GM12873 (cell line): ENCODE measurements around the gene LRRC8D.

Source experiments
- TF ChIP-seq, protein P1 (sequence below): IDR thresholded peaks from 2 replicates; pipeline ENCODE4 v1.5.1; 2012; ENCODE audit warnings: low read depth, mild to moderate bottlenecking, moderate library complexity, low read length, control low read depth; ENCODE audit not compliant: insufficient read depth; ENCODE audit errors: missing control alignments

LRRC8D gene

DNA sequence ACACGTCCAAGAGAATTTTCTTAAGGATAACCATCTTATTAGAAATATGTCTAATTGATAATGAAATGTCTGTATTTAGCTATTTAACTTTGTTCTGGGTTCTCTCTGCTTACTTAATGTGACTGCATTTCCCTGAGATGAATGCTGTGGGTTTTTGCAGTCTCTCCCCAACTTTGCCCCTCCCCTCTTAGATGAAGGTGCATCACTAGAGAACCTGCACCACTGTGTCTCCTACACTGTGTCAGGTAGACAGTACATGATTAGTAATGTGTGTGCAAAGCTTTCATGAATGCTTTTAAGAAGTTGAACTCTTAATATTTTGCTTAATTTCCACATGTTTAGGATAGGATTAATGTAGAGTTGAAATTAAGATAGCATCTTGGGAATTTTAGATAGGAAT lies 51.7 kb downstream of the LRRC8D start:
- TF ChIP-seq, protein P1, sequence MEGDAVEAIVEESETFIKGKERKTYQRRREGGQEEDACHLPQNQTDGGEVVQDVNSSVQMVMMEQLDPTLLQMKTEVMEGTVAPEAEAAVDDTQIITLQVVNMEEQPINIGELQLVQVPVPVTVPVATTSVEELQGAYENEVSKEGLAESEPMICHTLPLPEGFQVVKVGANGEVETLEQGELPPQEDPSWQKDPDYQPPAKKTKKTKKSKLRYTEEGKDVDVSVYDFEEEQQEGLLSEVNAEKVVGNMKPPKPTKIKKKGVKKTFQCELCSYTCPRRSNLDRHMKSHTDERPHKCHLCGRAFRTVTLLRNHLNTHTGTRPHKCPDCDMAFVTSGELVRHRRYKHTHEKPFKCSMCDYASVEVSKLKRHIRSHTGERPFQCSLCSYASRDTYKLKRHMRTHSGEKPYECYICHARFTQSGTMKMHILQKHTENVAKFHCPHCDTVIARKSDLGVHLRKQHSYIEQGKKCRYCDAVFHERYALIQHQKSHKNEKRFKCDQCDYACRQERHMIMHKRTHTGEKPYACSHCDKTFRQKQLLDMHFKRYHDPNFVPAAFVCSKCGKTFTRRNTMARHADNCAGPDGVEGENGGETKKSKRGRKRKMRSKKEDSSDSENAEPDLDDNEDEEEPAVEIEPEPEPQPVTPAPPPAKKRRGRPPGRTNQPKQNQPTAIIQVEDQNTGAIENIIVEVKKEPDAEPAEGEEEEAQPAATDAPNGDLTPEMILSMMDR = no peak

DNA sequence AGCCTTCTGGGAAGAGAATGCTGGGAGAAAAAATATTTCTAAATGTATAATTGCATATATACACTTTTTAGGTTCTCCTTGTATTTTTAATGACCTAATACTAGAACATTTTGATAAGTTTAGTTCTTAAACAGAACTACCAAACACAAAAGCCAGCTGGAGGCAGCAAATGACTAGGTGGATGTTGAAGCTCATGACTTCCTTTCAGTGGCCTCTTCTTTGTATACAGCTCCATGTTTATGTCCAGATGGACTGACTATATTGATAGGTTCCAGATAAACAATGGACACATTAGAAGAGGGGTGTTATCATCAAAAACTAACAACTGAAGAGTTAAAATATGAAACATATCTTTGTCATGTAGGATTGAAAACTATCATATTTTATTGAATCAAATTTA lies 52.5 kb downstream of the LRRC8D start:
- TF ChIP-seq, protein P1 = no peak

DNA sequence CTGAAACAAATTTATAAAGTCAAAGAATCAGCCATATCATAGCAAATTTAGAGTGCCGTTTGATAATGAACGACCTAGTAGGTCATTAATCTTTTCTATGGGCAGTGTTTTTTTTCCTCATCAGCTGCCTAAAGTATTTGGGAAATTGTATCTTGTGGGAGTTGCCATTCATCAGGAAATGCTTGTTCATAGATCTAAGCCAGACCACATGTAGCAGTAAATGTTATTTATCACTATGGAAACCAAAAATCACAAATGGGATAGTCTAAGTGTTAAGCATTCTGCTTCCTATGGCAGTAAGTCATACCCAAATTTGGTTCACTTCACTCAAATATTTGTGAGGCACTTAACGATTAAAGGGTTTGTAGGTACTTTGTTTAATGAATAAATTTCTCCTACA lies 52.9 kb downstream of the LRRC8D start:
- TF ChIP-seq, protein P1 = no peak

DNA sequence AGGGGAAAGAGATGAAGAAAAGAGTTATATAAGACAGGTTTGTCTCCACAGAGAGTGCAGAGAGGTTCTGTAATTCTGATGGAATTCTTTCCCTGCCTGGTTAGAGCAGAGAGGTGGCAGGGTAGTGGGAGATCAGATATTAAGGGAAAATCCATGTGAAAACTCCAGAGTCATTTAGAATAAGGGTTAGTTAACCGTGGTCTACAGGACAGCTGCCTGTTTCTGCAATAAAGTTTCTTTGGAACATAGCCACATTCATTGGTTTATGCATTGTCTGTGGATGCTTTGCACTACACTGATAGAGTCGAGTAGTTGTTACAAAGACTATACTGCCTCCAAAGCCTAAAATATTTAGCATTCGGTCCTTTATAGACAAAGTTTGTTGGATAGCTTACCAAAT lies 55.6 kb downstream of the LRRC8D start:
- TF ChIP-seq, protein P1 = no peak

DNA sequence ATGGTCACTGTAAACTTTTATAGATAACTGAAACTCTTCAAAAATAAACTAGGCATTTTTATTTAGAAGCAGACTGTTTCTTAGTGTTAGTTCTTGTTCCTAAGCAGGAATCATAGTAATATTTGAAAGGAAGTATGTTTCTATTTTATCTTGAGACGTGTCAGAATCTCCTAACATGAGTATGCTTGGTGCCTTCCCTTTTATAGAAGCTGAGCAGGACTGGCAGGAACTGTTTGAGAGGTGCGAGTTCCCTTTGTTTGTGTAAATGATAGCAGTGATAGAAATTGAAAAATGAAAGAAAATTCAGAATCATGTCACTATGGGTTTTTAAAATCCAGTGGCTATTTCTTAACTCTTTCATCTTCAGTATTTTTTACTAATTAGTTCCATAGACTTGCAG lies 56.9 kb downstream of the LRRC8D start:
- TF ChIP-seq, protein P1 = no peak

DNA sequence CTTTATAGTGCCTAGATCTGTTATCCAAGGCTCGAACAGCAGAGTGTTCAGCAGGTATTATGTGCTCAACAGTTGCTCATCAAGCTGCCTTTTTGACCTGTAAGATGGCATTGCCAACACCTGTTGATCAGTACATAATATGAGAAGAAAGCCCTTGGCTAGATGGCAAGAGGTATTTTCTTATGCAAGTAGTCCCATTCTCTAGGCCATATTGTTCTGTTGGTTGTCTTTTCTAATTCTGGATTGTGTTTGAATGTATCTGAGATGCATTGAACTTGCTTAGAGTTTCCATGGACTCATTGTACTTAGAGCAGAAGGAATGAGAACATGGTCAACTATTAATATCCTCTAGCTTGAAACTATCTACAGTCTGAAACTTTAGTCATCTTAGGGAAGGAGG lies 57.4 kb downstream of the LRRC8D start:
- TF ChIP-seq, protein P1 = no peak

DNA sequence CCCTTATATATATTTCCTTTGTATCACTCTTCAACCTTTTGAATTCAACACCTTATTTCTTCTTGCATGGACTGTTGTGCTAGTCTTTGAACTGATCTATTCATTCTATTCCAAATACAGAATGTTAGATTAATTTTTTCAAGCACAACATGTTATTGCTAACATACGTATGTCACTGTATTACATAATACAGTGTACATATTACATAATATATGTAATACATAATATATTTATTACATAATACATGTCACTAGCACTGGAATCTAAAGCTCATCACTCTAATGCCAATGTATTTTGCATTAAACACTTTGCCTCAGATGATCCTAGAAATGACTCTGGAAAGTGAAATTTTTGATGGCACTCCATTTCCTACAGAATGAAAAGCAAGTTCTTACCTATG lies 59.8 kb downstream of the LRRC8D start:
- TF ChIP-seq, protein P1 = no peak

DNA sequence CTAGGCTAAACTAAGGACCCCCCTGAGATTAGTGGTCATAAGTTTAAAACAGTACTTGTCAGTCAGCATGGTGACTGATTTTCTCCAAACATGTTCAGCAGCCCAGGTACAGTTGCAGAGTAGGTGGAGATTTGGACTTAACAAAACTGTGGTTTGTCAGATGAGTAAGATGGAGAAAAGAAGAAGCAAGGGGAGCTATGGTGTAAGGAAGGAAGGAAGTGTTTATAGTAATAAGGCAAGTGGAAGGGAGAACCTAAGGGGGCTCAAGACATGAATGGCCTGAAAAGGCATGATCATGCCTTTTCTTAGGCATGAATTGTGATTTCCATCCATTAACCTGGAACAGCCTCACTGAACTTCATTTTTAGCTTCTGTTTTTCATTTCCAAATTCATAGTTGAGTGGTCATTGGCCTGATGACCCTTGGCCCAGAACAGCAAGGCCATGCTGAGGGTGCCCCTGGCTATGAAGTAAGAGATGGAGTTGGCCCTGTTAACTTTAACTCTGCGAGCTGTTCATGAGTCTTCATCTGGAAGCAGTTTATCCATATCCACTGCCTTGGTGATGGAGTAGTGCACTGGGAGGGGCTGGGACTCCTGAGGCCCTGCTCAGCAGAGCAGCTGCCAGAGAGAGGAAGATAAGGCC lies 60.7 kb downstream of the LRRC8D start:
- TF ChIP-seq, protein P1 = no peak
